HG03196 (cell line): Measurements from ENCODE around the gene TMPRSS4.

Source experiments
- ATAC-seq: cut with Tn5 transposase; IDR thresholded peaks from one replicate; pipeline ENCODE4 v1.9.1; 2021; ENCODE audit not compliant: unreplicated experiment

TMPRSS4 gene

DNA sequence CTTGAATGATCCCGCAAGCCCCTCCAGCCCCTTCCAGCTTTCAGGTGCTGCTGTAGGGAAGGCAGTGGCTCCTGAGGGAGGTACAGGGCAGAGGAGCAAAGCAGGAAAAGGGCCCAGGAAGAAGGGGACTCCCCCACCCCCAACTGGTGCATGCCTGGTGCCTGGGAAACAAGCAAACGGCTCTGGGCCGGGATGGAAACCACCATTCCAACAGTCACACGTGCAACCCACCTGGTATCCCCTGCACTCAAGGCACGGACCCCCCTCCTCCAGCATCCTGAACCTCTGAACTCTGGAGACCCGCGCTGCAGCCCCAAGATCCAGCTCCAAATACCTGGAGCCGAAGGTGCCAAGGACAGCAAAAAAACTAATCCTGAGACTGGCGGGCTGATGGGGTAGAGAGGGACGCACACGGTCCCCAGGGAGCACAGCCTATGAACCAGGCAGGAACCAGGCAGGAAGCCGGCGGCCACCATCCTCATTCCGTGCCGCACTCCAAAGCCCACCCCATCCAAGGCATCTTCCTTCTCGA is 75.2 kb downstream of the TMPRSS4 start:
- ATAC-seq, result no peak

DNA sequence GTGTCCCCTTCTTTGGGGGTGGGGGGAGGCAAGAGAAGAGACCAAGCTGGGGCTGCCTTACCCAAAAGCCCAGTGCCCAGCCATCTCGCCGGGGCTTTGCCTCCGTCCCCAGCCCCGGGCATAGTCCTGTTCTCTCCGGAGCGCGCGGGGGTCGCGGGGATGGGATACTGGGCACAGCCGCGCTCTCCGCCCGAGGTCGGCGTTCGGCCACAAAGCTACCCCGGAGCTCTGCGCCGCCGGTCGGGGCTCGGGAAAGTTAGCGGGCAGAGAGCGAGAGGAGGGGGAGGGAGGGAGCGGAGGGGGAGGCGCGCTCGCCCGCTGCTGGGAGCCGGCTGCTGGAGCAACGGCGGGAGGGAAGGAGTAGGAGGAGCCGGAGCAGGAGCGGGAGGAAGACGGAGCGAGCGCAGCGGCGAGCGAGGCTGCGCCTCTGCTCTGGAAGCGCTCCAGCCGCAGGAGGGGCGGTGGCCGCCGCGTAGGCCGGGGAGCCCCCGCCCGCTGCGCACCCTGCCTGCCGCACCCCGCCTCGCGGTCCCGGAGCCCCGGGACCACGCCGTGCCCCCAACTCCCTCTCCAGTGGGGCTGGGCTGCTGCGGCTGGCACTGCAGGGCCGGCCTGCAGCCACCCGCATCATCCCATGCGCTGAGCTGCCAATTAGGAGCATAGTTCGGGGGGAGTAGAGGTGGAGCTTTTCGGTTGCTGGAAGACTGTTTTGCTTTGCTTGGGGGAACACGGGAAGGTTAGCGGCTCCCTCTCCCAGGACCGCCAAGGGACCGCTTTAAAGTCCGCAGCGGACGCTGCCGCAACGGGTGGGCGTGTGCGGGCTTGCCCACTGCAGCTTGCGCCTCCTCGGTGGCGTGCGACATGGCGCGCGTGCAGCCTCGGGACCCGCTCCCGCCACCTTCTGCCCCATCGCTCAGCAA is 75.9 kb downstream of the TMPRSS4 start, which contains the start of gene SCN4B:
Gene SCN4B, minus strand, starts transcription at position 272 of the 920 bp plus-strand sequence. Its CDS starts 150 bp downstream, at position 122.
- no peak for ATAC-seq

DNA sequence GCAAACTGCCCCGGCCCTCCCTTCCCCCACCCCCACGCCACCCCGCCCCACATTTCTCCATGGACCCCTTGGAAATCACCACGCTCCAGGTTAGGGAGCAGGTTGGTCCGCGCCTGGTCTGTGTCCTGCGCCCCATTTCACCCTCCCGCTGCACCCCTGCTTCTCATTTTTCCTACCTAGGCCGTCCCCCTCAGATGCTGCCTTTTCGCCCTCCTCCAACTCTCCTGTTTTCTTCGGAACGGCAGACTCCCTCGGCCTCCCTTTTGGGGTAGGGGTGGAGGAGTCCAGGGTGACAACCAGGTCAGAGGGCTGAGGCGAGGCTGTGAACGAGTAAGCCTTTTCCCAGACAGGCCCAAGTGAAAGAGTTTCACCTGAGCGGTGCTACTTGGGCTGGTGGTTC is 76.6 kb downstream of the TMPRSS4 start:
- no peak for ATAC-seq

DNA sequence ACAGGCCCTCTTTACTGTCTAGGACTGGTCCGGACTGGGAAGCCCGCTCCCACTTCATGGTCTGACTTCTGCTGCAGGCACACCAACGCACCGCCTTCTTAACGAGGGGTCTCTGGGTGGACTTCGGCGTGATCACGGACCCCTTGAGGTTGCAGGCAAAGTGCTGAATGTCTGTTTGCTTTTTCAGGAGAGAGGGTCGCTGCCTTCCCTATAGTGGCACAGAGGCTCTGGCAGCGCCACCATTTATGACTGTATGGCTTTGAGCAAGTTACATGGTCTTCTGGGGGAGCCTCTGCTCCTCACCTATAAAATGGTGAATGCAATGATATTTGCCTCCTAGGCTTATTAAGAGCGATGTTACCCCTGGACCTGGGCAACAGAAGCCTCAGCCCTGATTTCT is 77.1 kb downstream of the TMPRSS4 start:
- ATAC-seq, result no peak

DNA sequence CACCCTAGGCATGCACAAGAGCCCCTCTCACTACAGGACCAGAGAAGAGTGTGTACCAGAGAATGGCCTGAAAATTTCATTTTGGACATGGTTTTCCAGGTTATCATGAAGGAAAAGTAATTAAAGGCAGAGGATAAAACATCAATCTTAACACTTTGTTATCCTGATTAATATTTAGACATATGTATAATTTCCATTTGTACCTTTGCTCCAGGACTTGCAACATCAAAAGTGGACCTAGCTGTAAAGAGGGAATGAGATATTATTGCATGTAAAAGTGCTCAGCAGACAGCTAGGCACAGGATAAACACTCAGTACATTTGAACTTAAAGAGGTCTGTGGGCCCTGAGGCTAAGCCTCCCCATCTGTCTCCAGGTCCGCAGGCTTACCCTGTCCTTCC is 77.8 kb downstream of the TMPRSS4 start:
- no peak for ATAC-seq

DNA sequence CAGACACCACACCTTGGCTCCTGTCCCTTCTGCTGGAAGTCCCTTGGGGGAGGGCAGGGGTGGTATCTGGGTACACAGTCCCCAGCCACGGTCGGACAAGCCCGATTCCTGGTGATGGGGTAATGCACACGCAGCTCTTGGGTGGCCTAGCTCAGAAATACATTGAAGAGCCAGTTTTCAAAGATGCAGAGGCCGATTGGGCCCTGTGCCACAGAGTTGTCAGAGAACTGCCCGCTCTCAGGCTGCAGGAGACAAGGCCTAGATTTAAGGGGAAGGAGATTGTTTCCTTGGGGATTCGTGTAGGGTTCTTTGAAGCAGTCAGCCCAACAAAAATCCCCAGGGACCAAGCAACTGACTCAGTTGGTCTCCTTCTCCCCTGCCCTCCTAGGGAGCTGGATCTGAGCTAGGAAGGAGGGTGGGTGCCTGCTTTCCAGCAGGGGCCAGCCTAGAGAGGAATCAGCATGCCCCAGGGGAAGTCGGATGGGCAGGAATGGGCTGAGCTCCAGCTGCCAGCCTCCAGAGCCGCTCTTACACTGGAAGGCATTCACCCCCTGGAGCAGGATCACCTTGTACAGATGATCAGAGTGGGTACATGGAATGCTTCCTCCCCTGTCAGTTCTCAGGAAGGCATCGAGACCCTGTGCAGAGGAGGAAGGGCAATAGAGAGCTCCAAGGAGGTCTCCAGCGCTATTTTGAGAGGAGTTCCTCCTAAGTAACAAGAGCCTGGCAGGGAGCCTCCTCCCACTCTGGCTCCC is 79.1 kb downstream of the TMPRSS4 start:
- no peak for ATAC-seq

DNA sequence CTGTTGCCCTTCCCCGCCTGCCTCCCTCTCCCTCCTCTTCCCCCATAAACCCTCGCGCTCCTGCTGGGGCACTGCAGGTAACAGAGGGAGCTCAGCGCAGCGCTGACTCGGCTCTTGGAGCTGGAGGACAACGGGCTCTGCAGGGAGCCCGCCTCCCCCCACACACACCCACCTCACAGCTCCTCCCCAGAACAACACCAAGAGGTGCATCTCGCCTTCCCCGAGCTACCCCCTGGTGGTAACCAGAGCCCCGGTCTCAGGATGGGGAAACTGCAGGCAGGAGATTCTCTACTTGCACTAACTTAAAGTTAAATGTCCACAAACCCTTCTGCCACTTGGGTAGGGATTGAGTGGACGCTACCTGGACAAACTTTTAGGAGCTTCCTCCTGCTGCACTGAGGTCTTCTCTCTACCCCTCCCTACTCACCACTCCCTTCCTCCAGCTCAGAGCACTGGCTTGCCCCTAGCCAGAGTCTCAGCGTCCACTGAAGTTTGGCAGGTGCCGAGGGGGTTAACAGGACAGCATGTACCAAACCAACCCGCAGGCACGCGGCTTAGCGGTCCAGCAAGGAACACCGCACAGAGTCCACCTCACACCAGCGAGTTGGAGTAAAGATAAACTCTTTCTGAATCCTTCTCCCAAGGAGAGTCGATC is 79.8 kb downstream of the TMPRSS4 start:
- ATAC-seq, result no peak

DNA sequence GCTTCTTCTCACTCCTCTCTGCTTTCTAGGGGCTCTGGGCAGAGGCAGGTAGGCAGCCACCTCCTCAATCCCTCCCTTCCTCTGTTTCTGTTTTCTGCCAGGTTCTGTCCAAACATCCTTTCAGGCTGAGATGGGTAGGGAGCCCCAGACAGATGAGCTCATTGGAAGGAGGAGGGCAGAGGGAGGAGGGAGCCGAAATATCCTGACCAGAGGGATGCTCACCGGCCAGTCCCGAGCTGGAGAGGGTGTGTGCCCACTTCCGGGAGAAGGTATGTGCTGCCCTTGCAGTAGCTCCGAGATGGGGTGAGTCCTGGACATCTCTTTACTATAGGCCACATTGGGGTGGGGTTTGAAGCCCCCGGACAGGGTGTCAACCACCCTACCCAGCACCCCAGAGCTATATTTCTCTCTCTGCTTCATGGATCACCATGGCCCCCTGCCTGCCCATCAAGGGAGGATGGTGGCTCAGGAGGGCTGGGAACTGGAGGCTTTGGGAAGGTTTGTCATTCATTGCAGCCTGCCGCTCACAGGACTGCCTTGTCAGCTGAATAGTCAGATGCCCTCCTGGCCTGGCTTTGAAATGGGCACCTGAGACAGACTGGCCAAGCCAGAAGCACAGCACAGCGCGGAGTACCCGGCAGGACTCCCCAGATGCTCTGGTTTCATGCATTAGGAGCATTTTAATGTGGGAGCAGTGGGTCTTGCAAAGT is 80.5 kb downstream of the TMPRSS4 start:
- no peak for ATAC-seq

DNA sequence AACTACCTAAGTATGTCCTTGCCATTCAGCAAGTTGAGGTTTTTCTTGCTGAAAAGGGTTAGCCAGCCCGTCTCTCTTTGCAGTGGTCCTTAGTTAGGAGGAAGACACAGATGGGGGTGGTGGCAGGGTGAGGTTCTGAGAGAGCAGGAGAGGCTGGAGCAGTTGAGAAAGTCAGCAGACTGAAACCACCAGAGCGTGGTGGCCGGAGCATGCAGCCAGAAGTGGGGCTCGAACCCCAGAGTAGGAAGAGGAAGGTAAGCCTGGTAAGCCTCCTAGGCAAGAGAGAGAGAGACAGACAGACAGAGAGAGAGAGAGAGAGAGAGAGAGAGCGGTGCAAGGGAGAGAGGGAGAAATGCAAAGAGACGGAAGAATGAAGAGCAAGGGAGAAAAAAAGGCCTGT is 84.9 kb downstream of the TMPRSS4 start:
- no peak for ATAC-seq

DNA sequence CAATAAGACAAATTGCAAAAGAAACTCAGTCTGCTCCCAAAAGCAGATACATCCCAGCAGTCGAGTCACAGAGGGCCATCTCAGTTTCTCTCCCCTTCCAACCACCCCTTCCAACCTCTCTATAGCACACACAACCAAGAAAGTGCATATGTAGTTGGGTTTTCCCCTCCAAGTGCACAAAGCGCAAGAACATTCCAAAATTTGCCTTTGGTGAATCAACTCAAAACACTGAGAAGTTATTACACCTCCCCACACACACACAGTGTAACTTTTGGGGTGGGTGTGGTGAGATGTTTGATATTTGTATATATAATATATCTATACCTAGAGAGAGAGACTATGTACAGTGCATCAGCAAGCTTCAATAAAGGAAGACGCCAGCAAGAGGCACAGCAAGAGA is 86.0 kb downstream of the TMPRSS4 start:
- no peak for ATAC-seq

DNA sequence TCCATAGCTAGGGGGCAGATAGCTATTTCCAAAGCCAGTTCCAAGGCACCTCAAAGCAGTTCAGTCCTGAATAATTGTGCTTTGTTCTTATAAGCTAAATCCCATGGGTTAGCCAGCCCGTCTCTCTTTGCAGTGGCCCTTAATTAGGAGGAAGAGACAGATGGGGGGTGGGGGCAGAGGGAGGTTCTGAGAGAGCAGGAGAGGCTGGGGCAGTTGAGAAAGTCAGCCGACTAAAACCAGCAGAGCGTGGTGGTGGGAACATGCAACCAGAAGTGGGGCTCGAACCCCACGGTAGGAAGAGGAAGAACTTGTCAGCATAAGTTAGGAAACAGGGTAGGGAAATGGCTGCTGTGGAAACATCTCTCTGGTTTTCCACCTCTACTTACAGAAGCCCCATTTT is 86.6 kb downstream of the TMPRSS4 start:
- ATAC-seq, result no peak

DNA sequence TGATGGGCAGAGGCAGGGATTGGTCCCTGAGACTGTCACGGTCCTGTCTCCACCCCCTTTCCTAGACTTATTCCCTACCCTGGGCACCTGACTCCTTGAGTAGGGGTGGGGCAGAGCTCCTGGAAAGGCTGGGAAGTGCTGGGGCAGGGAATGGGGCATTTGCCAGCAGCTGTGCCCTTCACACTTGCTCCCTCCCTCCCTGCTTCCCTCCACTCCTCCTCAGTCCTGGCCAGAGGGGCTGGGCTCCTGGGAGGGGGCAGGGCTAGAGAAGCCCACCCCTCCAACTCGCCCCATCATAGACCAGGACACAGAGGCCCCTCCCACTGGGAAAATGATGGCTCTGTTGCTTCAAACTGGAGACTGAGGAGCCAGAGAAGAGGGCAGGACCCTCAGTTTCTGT is 88.0 kb downstream of the TMPRSS4 start:
- ATAC-seq, result no peak

DNA sequence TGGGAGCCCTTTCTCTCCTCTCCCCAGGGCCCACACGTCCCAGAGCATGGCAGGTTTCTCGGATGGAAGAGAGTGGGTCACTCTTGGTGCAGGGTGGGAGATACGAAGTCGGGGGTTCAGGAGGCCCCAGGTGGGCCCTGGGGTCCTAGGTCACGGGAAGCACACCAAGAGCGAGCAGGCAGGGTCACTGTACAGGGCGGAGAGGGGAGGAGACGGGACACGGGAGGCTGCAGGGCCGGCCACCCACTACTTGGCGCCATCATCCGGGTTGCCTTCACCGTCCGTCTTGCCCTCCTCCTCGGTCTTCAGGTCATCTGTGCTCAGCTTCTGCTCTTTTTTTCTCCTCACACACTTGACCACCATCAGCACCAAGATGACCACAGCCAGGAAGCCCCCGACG is 89.8 kb downstream of the TMPRSS4 start:
- no peak for ATAC-seq

DNA sequence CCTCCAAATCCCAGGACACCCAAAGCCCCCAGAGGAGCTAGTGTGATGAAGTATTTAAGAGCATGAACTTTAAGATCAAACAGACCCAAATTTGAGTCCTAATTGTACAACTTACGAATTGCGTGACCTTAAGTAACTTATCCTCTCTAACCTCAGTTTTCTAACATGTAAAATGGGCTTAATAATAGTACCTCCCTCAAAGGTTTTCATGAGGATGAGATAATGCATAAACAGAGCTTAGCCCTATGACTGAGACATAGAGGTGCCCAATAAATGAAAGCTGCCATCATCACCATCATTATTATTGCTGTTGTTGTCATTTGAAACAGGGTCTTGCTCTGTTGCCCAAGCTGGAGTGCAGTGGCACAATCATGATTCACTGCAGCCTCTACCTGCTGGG is 90.4 kb downstream of the TMPRSS4 start:
- ATAC-seq, result no peak

DNA sequence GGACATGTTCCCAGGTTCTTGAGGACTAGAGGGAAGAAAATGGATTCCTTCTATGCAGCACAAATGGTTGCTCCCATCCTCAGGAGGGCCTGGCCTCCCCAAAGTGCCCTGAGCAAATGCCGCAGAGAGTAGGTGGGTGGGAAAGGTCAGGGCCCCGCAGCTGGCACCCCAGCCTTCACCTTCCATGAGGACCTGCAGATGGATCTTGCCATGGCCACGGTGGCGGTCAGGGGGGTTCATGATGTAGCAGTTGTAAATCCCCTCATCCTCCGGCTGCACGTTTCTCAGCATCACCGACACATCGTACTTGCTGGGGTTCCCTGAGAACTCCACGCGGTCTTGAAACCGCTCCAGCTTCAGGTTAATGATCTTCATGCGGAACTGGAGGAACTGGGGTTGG is 91.0 kb downstream of the TMPRSS4 start:
- ATAC-seq, result no peak

DNA sequence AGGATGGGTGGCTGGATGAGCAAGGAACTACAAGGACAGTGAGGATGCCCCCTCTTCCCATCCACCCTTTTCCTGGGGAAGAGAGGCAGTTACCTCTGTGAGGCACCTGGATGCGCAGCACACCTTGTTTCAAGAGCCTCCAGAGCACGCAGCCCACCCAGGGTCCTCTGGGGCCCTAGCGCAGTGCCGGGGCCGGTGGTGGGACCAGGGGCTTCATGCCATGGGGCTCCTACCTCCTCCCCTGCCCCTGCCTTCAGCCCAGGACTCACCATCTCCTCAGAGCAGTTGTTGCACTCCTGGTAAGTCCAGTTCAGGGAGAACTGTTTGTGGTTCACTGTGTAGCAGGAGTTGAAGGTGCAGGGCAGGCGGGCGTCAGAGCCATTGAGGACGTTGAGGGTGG is 91.4 kb downstream of the TMPRSS4 start:
- ATAC-seq, result no peak

DNA sequence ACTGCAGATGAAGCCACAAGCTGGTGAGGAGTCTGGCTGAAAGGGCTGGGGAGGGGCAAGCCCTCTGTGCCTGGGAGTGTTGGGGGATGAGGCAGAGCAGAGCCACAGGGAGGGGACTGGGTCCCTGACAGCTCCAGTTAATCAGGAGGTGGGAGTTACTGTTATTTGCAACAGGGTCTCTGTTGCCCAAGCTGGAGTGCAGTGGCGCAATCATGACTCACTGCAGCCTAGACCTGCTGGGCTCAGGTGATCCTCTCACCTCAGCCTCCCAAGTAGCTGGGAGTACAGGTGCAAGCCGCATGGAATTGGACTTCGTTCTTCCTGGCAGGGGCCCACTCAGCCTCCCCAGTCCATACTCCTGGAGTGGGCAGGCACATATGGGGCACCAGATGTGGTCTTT is 91.9 kb downstream of the TMPRSS4 start:
- ATAC-seq, result no peak

DNA sequence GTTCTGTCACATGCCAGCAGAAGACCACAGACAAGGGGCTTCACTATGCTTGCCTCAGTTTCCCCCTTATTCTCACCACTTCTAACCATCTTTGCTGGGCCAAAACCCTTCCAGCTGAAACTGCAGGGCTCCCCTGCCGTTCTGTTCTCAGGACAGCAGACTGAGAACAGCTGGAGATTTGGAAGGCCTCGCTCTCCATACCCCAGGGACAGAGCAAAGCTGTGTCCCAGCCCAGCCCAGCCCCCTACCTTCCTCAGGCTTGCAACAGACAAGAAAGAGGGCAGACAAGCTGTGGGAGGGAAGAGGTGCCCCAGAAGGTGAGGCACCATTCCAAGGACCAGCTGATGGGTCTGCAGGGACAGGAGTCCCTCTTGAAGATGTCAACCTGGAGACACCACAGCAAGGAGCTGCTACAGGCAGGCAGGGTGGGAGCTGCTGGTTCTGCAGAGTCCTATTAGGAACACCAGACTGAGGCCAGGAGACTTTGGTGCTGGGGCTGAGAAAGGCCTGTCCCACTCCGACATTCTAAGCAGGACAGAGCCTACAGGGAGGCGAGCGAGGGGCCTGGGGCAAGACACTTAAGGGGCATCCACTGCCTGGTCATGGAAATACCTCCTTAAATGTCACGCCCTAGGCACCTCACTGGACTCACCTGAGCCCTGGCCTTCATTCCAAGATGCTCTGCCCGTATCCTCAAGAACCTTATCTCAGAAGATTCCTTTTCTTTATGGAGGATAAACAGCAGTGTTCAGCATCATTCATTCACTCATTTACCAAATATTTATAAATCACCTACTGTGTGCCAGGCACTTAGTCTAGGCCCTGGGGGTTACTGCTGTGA is 92.6 kb downstream of the TMPRSS4 start:
- ATAC-seq, result no peak

DNA sequence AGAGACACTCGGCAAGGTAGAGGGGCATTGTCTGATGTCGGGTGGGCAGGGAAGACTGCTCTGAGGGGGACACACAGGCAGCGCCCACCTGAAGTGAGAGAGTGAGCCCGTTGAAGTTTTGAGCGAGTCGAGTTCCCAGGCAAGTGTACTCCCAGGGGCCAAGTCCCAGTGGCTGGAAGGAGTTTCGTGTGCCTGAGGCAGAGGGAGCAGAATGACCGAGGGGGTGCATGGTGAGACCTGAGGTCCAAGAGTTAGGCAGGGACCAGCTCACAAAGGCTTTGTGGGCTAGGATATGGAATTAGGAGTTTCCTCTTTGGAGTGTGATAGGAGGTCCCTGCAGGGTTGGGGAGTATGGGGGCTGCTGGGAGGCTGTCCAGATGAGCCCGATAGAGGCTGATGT is 93.4 kb downstream of the TMPRSS4 start:
- ATAC-seq, result no peak

DNA sequence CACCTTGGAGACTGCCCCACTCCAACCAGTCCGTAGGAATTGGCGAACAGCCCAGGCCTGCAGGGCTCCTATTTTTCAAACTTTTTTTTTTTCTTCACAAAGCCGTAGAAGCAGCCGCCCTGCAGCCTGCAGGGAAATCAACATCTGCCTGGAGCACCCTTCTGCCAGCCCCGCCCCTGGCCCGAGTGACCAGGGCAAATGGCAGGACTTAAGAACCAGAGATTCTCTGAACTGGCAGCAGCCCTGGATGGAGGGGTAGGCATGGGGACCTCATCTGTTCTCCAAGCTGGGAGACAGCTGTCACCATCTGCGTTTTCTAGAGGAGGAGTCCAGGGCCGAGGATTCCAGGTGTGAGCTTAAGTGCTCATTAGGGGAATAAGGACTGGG is 94.0 kb downstream of the TMPRSS4 start:
- no peak for ATAC-seq
